Stimulated activated naive B cell treated with anti-CD40 and anti-IgM and Interleukin-4, amounts not matched to agents 10 μg/mL and 1 μg/mL and 100 μg/mL, for 72 hours (primary cell): ENCODE data around the gene PARP1.

ENCODE experiments used
- ATAC-seq, 2 donors: fragments of 150-1000 bp; cut with Tn5 transposase; replicated peaks; 2 replicates each; pipeline ENCODE4 v1.10.0; 2021; ENCODE audit warnings: moderate library complexity in 1 of 2
- DNase-seq: peaks from one replicate; pipeline ENCODE4 v3.0.0; 2021
- H3K27ac Mint-ChIP-seq: one replicate; pipeline ENCODE4 v1.8.0; 2022; ENCODE audit warnings: mild to moderate bottlenecking, mixed read lengths
- H3K27me3 Mint-ChIP-seq, 2 donors: one replicate each; pipeline ENCODE4 v1.8.0; 2022; ENCODE audit warnings: mixed read lengths in 2 of 2
- H3K36me3 Mint-ChIP-seq, 2 donors: one replicate each; pipeline ENCODE4 v1.8.0; 2022; ENCODE audit warnings: mixed read lengths in 2 of 2, mild to moderate bottlenecking in 1 of 2
- H3K4me1 Mint-ChIP-seq, 2 donors: one replicate each; pipeline ENCODE4 v1.8.0; 2022; ENCODE audit warnings: mixed read lengths in 2 of 2, mild to moderate bottlenecking in 1 of 2
- H3K4me3 Mint-ChIP-seq, 2 donors: one replicate each; pipeline ENCODE4 v1.8.0; 2022; ENCODE audit warnings: mild to moderate bottlenecking in 2 of 2, mixed read lengths in 2 of 2, moderate library complexity in 1 of 2
- H3K9me3 Mint-ChIP-seq, 2 donors: one replicate each; pipeline ENCODE4 v1.8.0; 2022; ENCODE audit warnings: mixed read lengths in 2 of 2, mild to moderate bottlenecking in 1 of 2

Gene PARP1

DNA sequence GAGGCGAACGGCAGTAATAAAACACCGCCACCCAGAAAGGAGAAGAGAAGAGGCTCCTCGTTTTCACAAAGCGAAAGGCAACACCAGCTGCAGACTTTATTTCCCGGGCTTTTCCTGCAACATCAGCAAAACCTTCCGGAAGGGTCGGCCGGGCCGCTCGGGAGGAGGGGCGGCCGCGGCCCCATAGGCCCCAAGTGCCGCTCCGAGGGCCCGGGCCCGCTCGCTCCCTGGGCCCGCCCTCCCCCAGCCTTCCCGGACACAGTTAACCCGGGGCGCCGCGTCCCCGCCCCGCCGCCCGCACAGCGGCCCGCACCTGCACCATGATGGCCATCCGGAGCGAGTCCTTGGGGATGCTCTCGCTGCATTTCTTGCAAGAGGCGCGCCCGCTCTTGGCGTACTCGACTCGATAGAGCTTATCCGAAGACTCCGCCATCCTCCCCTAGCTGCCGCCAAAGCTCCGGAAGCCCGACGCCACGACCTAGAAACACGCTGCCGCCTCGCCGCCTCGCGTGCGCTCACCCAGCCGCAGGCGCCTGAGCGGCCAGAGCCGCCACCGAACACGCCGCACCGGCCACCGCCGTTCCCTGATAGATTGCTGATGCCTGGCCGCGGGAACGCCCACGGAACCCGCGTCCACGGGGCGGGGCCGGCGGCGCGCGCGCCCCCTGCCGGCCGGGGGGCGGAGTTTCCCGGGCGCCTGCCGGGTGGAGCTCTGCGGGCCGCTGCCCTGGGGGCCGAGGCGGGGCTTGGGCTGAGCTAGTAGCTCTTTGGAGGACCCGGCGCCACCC, at the start of gene PARP1:
TSS of gene PARP1 (minus strand) at position 597 of the 788 bp plus-strand sequence. CDS start at position 433, 164 bp downstream.
- peak within 1 kb of the TSS; percentile 92 to 94 for H3K4me3 Mint-ChIP-seq
- H3K9me3 Mint-ChIP-seq: no peaks in the 10 kb centered on the region
- DNase-seq (peak; percentile 90), ATAC-seq (peak; percentile 87)
- H3K36me3 Mint-ChIP-seq: peaks cover 2 to 28% of the 10 kb centered on the region in 2 donors
- H3K27ac Mint-ChIP-seq: peak within 1 kb of the TSS; percentile 99
- H3K27me3 Mint-ChIP-seq: no peaks in the 10 kb centered on the region
- peaks cover 32 to 48% of the 10 kb centered on the region in 2 donors for H3K4me1 Mint-ChIP-seq

- no peak for DNase-seq
- Mint-ChIP-seq H3K4me1 (peaks cover 14 to 18% of the 10 kb centered on the region in 2 donors), H3K36me3 (peaks cover 0 to 3% of the 10 kb centered on the region in 2 donors), H3K9me3 (peaks cover 3 to 4% of the 10 kb centered on the region in 2 donors), H3K27ac (no peak overlapping the region), H3K27me3 (peaks cover 9 to 15% of the 10 kb centered on the region in 2 donors), H3K4me3 (peak overlapping the region in 1 of 2 donors; percentile 50)
- ATAC-seq: peak in 1 of 2 donors; percentile 47
These were observed 49.4 kb upstream of the PARP1 start for GRCh38 chr1:226457307-226457712.

- H3K4me3 Mint-ChIP-seq: no peak overlapping the region
- DNase-seq (no peak), ATAC-seq (no peak)
- no peak overlapping the region for H3K27ac Mint-ChIP-seq
- H3K9me3 Mint-ChIP-seq: no peaks in the 10 kb centered on the region
- no peaks in the 10 kb centered on the region for H3K36me3 Mint-ChIP-seq
- H3K27me3 Mint-ChIP-seq: peaks cover 9% of the 10 kb centered on the region in 2 donors
- peaks cover 14 to 18% of the 10 kb centered on the region in 2 donors for H3K4me1 Mint-ChIP-seq
These were observed 48.0 kb upstream of the PARP1 start for GRCh38 chr1:226455843-226456242.

DNA sequence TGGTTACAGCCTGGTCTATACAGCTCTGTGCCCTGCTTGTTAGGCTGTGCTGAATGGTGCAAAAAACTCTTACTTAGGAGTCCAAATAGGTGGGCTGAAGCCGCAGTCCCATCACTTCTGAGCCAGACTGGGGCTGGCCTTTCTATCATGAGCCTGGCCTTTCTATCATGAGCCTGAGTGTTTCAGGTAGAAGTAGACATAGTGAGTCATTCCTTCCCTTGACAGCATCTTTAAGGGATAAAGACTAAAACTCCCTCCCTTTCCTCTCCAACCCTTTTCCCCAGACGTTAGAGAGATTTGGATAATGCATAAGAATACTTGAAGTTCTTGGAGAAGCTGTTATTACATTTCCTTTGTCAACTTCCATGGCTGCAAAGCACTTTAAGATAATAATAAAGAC, 46.5 kb upstream of the PARP1 start:
- ATAC-seq (no peak), DNase-seq (no peak)
- Mint-ChIP-seq H3K27me3 (peaks cover 9% of the 10 kb centered on the region in 2 donors), H3K4me1 (peaks cover 14 to 18% of the 10 kb centered on the region in 2 donors), H3K9me3 (no peaks in the 10 kb centered on the region), H3K4me3 (no peak overlapping the region), H3K36me3 (no peaks in the 10 kb centered on the region), H3K27ac (no peak overlapping the region)

GRCh38 chr1:226453015-226453704, 45.3 kb upstream of the PARP1 start:
- H3K36me3 Mint-ChIP-seq: no peaks in the 10 kb centered on the region
- no peak for DNase-seq
- ATAC-seq: no peak

DNA sequence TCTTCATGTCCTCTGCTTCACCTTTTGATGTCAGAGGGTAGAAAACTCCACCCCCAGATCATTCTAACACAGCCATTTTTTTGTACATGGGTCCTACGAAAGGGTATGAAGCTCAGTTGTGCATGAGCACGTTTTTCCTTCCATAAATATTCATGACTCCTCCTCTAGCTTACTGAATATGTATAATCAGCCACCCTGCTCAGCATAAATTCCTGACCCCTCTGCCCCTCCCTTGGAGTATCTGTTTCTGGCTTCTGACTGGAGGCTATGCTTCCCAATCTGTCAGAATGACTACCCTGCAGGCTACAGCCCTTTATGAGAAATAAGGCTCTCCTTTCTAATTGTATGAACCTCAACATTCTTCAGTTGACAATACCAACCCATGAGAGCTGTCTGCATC, 42.8 kb upstream of the PARP1 start:
- Mint-ChIP-seq H3K4me3 (no peak overlapping the region), H3K27me3 (no peaks in the 10 kb centered on the region), H3K36me3 (no peaks in the 10 kb centered on the region), H3K27ac (no peak overlapping the region), H3K9me3 (no peaks in the 10 kb centered on the region), H3K4me1 (peaks cover 13 to 16% of the 10 kb centered on the region in 2 donors)
- DNase-seq (no peak), ATAC-seq (no peak)

More at GRCh38 chr1:226453015-226453704, 45.3 kb upstream of the PARP1 start:
- peaks cover 14 to 18% of the 10 kb centered on the region in 2 donors for H3K4me1 Mint-ChIP-seq
- peaks cover 9% of the 10 kb centered on the region in 2 donors for H3K27me3 Mint-ChIP-seq
- no peak overlapping the region for H3K4me3 Mint-ChIP-seq
- no peaks in the 10 kb centered on the region for H3K9me3 Mint-ChIP-seq
- H3K27ac Mint-ChIP-seq: peak overlapping the region; percentile 32

GRCh38 chr1:226449823-226450222, 41.9 kb upstream of the PARP1 start:
- ATAC-seq (no peak), DNase-seq (no peak)
- H3K27ac Mint-ChIP-seq: no peak overlapping the region
- H3K4me1 Mint-ChIP-seq: peaks cover 20 to 24% of the 10 kb centered on the region in 2 donors
- no peaks in the 10 kb centered on the region for H3K27me3 Mint-ChIP-seq
- no peaks in the 10 kb centered on the region for H3K36me3 Mint-ChIP-seq
- H3K9me3 Mint-ChIP-seq: no peaks in the 10 kb centered on the region
- H3K4me3 Mint-ChIP-seq: no peak overlapping the region

- no peak for DNase-seq
- H3K9me3 Mint-ChIP-seq: no peaks in the 10 kb centered on the region
- H3K27me3 Mint-ChIP-seq: no peaks in the 10 kb centered on the region
- H3K27ac Mint-ChIP-seq: no peak overlapping the region
- ATAC-seq: no peak
- no peaks in the 10 kb centered on the region for H3K36me3 Mint-ChIP-seq
- H3K4me1 Mint-ChIP-seq: peaks cover 14 to 25% of the 10 kb centered on the region in 2 donors
- no peak overlapping the region for H3K4me3 Mint-ChIP-seq
These were observed 40.2 kb upstream of the PARP1 start for GRCh38 chr1:226447932-226448665.

DNA sequence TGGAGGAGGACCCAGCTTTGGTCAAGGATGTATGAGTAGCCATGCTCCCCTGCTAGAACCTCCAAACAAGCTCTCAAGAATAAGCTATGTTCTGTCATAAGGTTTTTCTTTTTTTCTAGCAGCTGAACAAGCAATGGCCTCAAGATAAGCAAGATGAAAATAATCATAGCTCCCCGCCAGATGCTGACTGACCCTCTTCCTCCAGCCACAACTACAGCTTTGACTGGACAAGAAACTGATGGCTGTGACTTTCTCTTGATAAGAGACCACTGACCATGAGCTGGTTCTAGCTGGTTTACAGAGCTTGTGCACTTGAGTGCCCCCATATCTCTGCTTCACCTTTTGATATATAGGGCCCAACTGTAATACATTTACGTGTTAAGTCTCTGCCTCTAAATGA, 38.2 kb upstream of the PARP1 start:
- DNase-seq (no peak), ATAC-seq (no peak)
- H3K4me1 Mint-ChIP-seq: peaks cover 14 to 25% of the 10 kb centered on the region in 2 donors
- H3K4me3 Mint-ChIP-seq: no peak overlapping the region
- H3K27ac Mint-ChIP-seq: peak overlapping the region; percentile 57
- H3K36me3 Mint-ChIP-seq: no peaks in the 10 kb centered on the region
- no peaks in the 10 kb centered on the region for H3K9me3 Mint-ChIP-seq
- H3K27me3 Mint-ChIP-seq: no peaks in the 10 kb centered on the region

DNA sequence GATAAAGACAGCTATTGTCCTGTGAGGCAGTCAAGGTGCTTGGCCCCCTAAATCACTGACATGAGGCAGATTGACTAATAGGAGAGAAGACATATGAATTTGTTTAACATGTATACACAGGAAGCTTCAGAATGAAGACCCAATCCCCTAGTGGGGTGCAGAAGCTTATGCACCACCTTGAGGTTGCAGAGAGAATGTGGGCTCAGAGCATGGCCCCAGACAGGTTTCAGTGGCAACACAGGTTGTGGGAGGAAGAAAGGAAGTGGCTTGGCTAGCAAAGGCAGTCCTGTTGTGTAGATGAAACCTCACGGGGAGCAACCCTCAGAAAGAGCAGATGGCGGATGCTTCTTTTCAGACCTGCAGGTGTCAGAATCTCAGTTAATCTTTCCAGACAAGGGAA, 37.0 kb upstream of the PARP1 start:
- H3K27me3 Mint-ChIP-seq: no peaks in the 10 kb centered on the region
- H3K4me1 Mint-ChIP-seq: peaks cover 14 to 25% of the 10 kb centered on the region in 2 donors
- H3K27ac Mint-ChIP-seq: no peak overlapping the region
- H3K36me3 Mint-ChIP-seq: no peaks in the 10 kb centered on the region
- DNase-seq: peak; percentile 46
- H3K9me3 Mint-ChIP-seq: no peaks in the 10 kb centered on the region
- no peak overlapping the region for H3K4me3 Mint-ChIP-seq
- ATAC-seq: peak; percentile 100

DNA sequence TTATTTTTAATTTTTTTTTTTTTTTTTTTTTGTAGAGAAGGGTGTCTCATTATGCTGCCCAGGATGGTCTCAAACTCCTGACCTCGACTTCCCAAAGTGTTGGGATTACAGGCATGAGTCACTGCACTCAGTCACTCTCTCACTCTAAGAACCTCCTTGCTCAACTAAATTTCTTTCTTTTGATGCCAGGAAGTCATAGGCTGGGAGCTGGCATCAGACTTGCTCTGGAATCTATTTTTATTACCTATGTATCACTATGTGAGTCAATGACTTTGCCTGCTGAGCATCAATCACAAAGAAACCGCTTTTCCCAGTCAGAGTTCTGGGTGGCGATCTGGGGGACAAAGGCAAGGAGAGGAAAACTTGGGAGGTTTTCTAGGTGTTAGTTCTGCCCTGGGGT, 35.5 kb upstream of the PARP1 start:
- Mint-ChIP-seq H3K36me3 (no peaks in the 10 kb centered on the region), H3K4me3 (no peak overlapping the region), H3K27me3 (no peaks in the 10 kb centered on the region), H3K4me1 (peaks cover 14 to 27% of the 10 kb centered on the region in 2 donors), H3K27ac (no peak overlapping the region), H3K9me3 (no peaks in the 10 kb centered on the region)
- no peak for ATAC-seq
- no peak for DNase-seq

DNA sequence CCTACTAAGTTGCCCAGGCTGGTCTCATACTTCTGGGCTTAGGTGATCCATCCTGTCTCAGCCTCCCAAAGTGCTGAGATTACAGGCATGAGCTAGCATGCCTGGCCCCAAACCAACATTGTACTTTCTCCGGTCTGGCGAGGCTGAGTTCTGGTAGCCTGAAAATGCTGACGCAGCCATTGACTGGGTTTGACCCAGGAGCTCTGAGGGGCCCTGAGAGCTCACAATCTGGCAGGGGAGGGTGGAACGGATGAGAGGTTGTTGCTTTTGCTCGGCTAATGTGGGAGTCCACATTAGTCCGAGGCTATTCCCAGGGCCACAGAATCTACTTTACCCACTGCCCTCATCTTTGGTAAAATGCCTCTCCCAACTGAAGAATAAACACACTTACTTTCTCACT, 35.1 kb upstream of the PARP1 start:
- Mint-ChIP-seq H3K36me3 (no peaks in the 10 kb centered on the region), H3K27me3 (no peaks in the 10 kb centered on the region), H3K9me3 (no peaks in the 10 kb centered on the region), H3K4me1 (peaks cover 14 to 31% of the 10 kb centered on the region in 2 donors), H3K4me3 (no peak overlapping the region), H3K27ac (no peak overlapping the region)
- DNase-seq (no peak), ATAC-seq (no peak)

DNA sequence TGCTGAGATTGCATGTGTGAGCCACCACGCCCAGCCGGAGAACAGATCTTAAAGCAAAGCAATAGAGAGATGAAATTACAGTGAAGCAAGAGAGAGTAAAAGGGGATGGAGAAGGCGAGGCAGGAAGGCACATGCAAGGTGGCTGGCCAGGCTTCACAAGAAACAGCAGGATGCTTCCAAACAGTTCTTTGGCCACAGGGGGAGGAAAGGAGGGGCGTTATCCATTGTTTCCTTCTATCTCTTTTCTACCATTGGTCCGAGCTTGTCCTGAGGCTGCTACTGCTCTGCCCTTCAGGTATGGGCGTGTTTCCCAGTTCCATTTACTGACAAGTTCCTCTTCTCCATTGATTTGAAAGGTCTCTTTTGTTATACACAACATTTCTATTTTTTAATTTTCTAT, 33.7 kb upstream of the PARP1 start:
- DNase-seq (no peak), ATAC-seq (no peak)
- Mint-ChIP-seq H3K4me1 (peaks cover 18 to 45% of the 10 kb centered on the region in 2 donors), H3K36me3 (no peaks in the 10 kb centered on the region), H3K27me3 (no peaks in the 10 kb centered on the region), H3K27ac (no peak overlapping the region), H3K4me3 (no peak overlapping the region), H3K9me3 (no peaks in the 10 kb centered on the region)

DNA sequence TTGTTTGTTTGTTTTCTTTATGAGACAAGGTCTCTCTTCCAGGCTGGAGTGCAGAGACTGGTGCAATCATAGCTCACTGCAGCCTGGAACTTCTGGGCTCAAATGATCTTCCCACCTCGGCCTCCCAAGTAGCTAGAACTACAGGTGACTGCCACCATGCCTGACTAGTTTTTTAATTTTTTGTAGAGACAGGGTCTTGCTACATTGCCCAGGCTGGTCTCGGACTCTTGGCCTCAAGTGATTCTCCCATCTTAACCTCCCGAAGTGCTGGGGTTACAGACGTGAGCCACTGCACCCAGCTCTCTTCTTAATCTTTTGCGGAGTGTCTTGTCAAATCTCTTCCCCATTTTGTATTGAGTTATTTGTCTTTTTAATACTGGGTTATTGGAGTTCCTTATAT, 32.6 kb upstream of the PARP1 start:
- Mint-ChIP-seq H3K4me1 (peaks cover 14 to 45% of the 10 kb centered on the region in 2 donors), H3K27me3 (no peaks in the 10 kb centered on the region), H3K36me3 (no peaks in the 10 kb centered on the region), H3K9me3 (no peaks in the 10 kb centered on the region), H3K4me3 (no peak overlapping the region), H3K27ac (no peak overlapping the region)
- DNase-seq (no peak), ATAC-seq (no peak)
